ENCODE results near the gene ROR2.
"Not testable (repeated sequence)": the region's sequence is repeated elsewhere in the genome, so short reads cannot be mapped to it uniquely, and the experiment has no call there.

Gene ROR2

GRCh38 chr9:91796516-91796915, 153.5 kb downstream of the ROR2 start:
- peak; percentile 8 for DNase-seq (ENCODE audit: low read depth)

- DNase-seq (ENCODE audit: low read depth), result no peak
These were observed 154.3 kb downstream of the ROR2 start for GRCh38 chr9:91795598-91796241.

- not testable (repeated sequence) for DNase-seq (ENCODE audit: low read depth)
These were observed 156.7 kb downstream of the ROR2 start for GRCh38 chr9:91793371-91793770.

- DNase-seq (ENCODE audit: low read depth), result no peak
These were observed 159.1 kb downstream of the ROR2 start for GRCh38 chr9:91790917-91791316.

- DNase-seq (ENCODE audit: low read depth), result no peak
These were observed 160.1 kb downstream of the ROR2 start for GRCh38 chr9:91789941-91790340.

GRCh38 chr9:91787931-91788330, 162.1 kb downstream of the ROR2 start:
- no peak for DNase-seq (ENCODE audit: low read depth)

GRCh38 chr9:91786132-91786896, 163.7 kb downstream of the ROR2 start:
- DNase-seq (ENCODE audit: low read depth), result no peak

GRCh38 chr9:91785447-91785842, 164.6 kb downstream of the ROR2 start:
- no peak for DNase-seq (ENCODE audit: low read depth)

GRCh38 chr9:91784673-91785446, 165.2 kb downstream of the ROR2 start:
- DNase-seq (ENCODE audit: low read depth), result no peak

GRCh38 chr9:91783876-91784672, 166.0 kb downstream of the ROR2 start:
- DNase-seq (ENCODE audit: low read depth), result no peak

GRCh38 chr9:91783411-91783810, 166.6 kb downstream of the ROR2 start:
- no peak for DNase-seq (ENCODE audit: low read depth)

GRCh38 chr9:91782708-91783214, 167.3 kb downstream of the ROR2 start:
- DNase-seq (ENCODE audit: low read depth), result no peak

GRCh38 chr9:91781906-91782305, 168.1 kb downstream of the ROR2 start:
- no peak for DNase-seq (ENCODE audit: low read depth)

- DNase-seq (ENCODE audit: low read depth), result no peak
These were observed 168.9 kb downstream of the ROR2 start for GRCh38 chr9:91781116-91781515.

- no peak for DNase-seq (ENCODE audit: low read depth)
These were observed 172.0 kb downstream of the ROR2 start for GRCh38 chr9:91778031-91778430.

GRCh38 chr9:91777292-91777830, 172.7 kb downstream of the ROR2 start:
- no peak for DNase-seq (ENCODE audit: low read depth)

- DNase-seq (ENCODE audit: low read depth), result no peak
These were observed 173.4 kb downstream of the ROR2 start for GRCh38 chr9:91776409-91777291.

GRCh38 chr9:91775708-91776028, 174.4 kb downstream of the ROR2 start:
- no peak for DNase-seq (ENCODE audit: low read depth)

- peak; percentile 27 for DNase-seq (ENCODE audit: low read depth)
These were observed 174.9 kb downstream of the ROR2 start for GRCh38 chr9:91775011-91775707.

GRCh38 chr9:91773156-91773555, 176.9 kb downstream of the ROR2 start:
- no peak for DNase-seq (ENCODE audit: low read depth)

Measured in stimulated activated CD8-positive, alpha-beta memory T cell treated with anti-CD3 and anti-CD28 coated beads, Interleukin-12 subunit alpha, Interleukin-12 subunit beta, amount 100 ng/mL, for 4 hours (primary cell).